GM23338 (cell line): Measurements from ENCODE around the gene RABL3. TPM values are rescaled to one million over a fixed set of nuclear protein-coding genes. Genes with fewer than 3 reads are reported as not detected.

Source experiments
- ATAC-seq: fragments of 200-7000 bp; cut with Tn5 transposase; 3 replicates; pipeline ENCODE4 v1.9.1; 2020
- DNase-seq: peaks from one replicate; pipeline ENCODE4 v3.0.0-alpha.2; 2015; ENCODE audit warnings: low spot score
- H2AFZ ChIP-seq: fragments of 200-600 bp; sonication (generic); 2 replicates; pipeline ENCODE4 v1.8.0; 2016; ENCODE audit warnings: antibody characterized with exemption, mild to moderate bottlenecking, moderate library complexity
- H3F3A ChIP-seq: fragments of 200-600 bp; sonication (generic); replicated peaks from 2 replicates; pipeline ENCODE4 v1.8.0; 2017; ENCODE audit warnings: antibody characterized with exemption, mixed run types, low read depth
- H3K27ac ChIP-seq: fragments of 200-600 bp; sonication (generic); 2 replicates; pipeline ENCODE4 v1.6.1; 2016; ENCODE audit warnings: low read depth
- H3K27me3 ChIP-seq: fragments of 200-600 bp; sonication (generic); 2 replicates; pipeline ENCODE4 v1.8.0; 2016; ENCODE audit warnings: mild to moderate bottlenecking, mixed run types, moderate library complexity; ENCODE audit not compliant: insufficient read depth
- H3K36me3 ChIP-seq: fragments of 200-600 bp; sonication (generic); 2 replicates; pipeline ENCODE4 v1.8.0; 2016; ENCODE audit warnings: mild to moderate bottlenecking; ENCODE audit not compliant: insufficient read depth
- H3K4me1 ChIP-seq: fragments of 200-600 bp; sonication (generic); 2 replicates; pipeline ENCODE4 v1.8.0; 2016; ENCODE audit warnings: mild to moderate bottlenecking, moderate library complexity; ENCODE audit not compliant: insufficient read depth
- H3K4me2 ChIP-seq: fragments of 200-600 bp; sonication (generic); 2 replicates; pipeline ENCODE4 v1.7.1; 2017; ENCODE audit warnings: mixed run types
- H3K4me3 ChIP-seq: fragments of 200-600 bp; sonication (generic); 2 replicates; pipeline ENCODE4 v1.6.1; 2016; ENCODE audit warnings: mixed run types
- H3K79me2 ChIP-seq: fragments of 200-600 bp; sonication (generic); replicated peaks from 2 replicates; pipeline ENCODE4 v1.8.0; 2017; ENCODE audit warnings: mild to moderate bottlenecking; ENCODE audit not compliant: insufficient read depth
- H3K9me2 ChIP-seq: fragments of 200-600 bp; sonication (generic); 2 replicates; pipeline ENCODE4 v1.8.0; 2017; ENCODE audit not compliant: insufficient read depth
- H4K20me1 ChIP-seq: fragments of 200-600 bp; sonication (generic); replicated peaks from 2 replicates; pipeline ENCODE4 v1.8.0; 2017; ENCODE audit warnings: mild to moderate bottlenecking; ENCODE audit not compliant: insufficient read depth
- H3K27ac Mint-ChIP-seq: 2 replicates; pipeline ENCODE4 v1.8.0; 2020; ENCODE audit warnings: inconsistent platforms, mild to moderate bottlenecking, moderate library complexity, mixed read lengths
- H3K27me3 Mint-ChIP-seq: 3 replicates; pipeline ENCODE4 v1.8.0; 2022; ENCODE audit warnings: low read depth, mild to moderate bottlenecking, moderate library complexity, mixed read lengths, inconsistent platforms; ENCODE audit not compliant: insufficient read depth, poor library complexity
- H3K36me3 Mint-ChIP-seq: 3 replicates; pipeline ENCODE4 v1.8.0; 2021; ENCODE audit warnings: low read depth, mild to moderate bottlenecking, inconsistent platforms, moderate library complexity, mixed read lengths
- H3K4me1 Mint-ChIP-seq: 3 replicates; pipeline ENCODE4 v1.8.0; 2020; ENCODE audit warnings: mild to moderate bottlenecking, inconsistent platforms, mixed read lengths
- H3K4me3 Mint-ChIP-seq: 3 replicates; pipeline ENCODE4 v1.8.0; 2021; ENCODE audit warnings: moderate library complexity, mild to moderate bottlenecking, inconsistent platforms, mixed read lengths
- H3K9me3 Mint-ChIP-seq: 3 replicates; pipeline ENCODE4 v1.8.0; 2020; ENCODE audit warnings: moderate library complexity, mild to moderate bottlenecking, inconsistent platforms, mixed read lengths
- CREB1 ChIP-seq: fragments of 250-450 bp; sonication (Bioruptor Pico); IDR thresholded peaks from 2 replicates; pipeline ENCODE4 v1.5.0; 2020; ENCODE audit warnings: low read depth, mild to moderate bottlenecking, moderate library complexity
- EZH2 ChIP-seq: fragments of 200-600 bp; sonication (generic); IDR thresholded peaks from one replicate; pipeline ENCODE4 v1.8.0; 2017; ENCODE audit warnings: antibody characterized with exemption, mild to moderate bottlenecking, low read depth; ENCODE audit not compliant: unreplicated experiment
- EZH2phosphoT487 ChIP-seq: fragments of 200-600 bp; sonication (generic); IDR thresholded peaks from one replicate; pipeline ENCODE4 v1.8.1; 2018; ENCODE audit warnings: antibody characterized with exemption; ENCODE audit not compliant: unreplicated experiment
- JUNB ChIP-seq: IDR thresholded peaks from one replicate; pipeline ENCODE4 v1.6.1; 2016; ENCODE audit warnings: antibody characterized with exemption; ENCODE audit not compliant: unreplicated experiment
- NANOG ChIP-seq: IDR thresholded peaks from 2 replicates; pipeline ENCODE4 v1.6.1; 2016; ENCODE audit warnings: antibody characterized with exemption, borderline replicate concordance
- POLR2AphosphoS5 ChIP-seq: IDR thresholded peaks from 2 replicates; pipeline ENCODE4 v1.6.1; 2016; ENCODE audit warnings: antibody characterized with exemption, low read depth
- STAT1 ChIP-seq: IDR thresholded peaks from one replicate; pipeline ENCODE4 v1.6.1; 2016; ENCODE audit warnings: antibody characterized with exemption; ENCODE audit not compliant: unreplicated experiment
- ZNF114 ChIP-seq: fragments of 250-450 bp; sonication (Bioruptor Pico); IDR thresholded peaks from 2 replicates; pipeline ENCODE4 v1.5.0; 2020; ENCODE audit warnings: mild to moderate bottlenecking, moderate library complexity
- ZNF331 ChIP-seq: fragments of 250-450 bp; sonication (Bioruptor Pico); IDR thresholded peaks from 2 replicates; pipeline ENCODE4 v1.5.0; 2020; ENCODE audit warnings: low read depth, mild to moderate bottlenecking, moderate library complexity
- polyA plus RNA-seq: library from polyadenylated mRNA; unstranded; fragments of >200 nt; fragmentation: Nextera tagmentation; extraction: Ambion mirVana; gene quantifications from 2 replicates; pipeline ENCODE4 v1.2.1, GENCODE V29; 2016
- total RNA-seq: library from RNA; depleted of rRNA; stranded (reverse); fragments of >200 nt; shearing (Covaris generic); gene quantifications from 2 replicates; pipeline ENCODE4 v1.2.3, GENCODE V29; 2014
- TF ChIP-seq, protein P1 (sequence below), 2 experiments: fragments of 200-600 bp in 1 of 2; sonication (generic) in 1 of 2; conservative IDR thresholded peaks; 2 replicates each; pipeline versions ENCODE4 v1.5.1 to v1.6.1; 2016 to 2017; ENCODE audit warnings: antibody characterized with exemption in 2 of 2, low read depth in 2 of 2, mild to moderate bottlenecking in 2 of 2, moderate library complexity in 1 of 2
- TF ChIP-seq, protein P2 (sequence below): IDR thresholded peaks from 2 replicates; pipeline ENCODE4 v1.6.1; 2016; ENCODE audit warnings: antibody characterized with exemption
- TF ChIP-seq, protein P3 (sequence below): IDR thresholded peaks from one replicate; pipeline ENCODE4 v1.6.1; 2018; ENCODE audit warnings: antibody characterized with exemption; ENCODE audit not compliant: unreplicated experiment

The RABL3 gene
- total and polyA plus RNA-seq, 2 experiments from 2014 or later: 7.8 to 9.8 TPM

DNA sequence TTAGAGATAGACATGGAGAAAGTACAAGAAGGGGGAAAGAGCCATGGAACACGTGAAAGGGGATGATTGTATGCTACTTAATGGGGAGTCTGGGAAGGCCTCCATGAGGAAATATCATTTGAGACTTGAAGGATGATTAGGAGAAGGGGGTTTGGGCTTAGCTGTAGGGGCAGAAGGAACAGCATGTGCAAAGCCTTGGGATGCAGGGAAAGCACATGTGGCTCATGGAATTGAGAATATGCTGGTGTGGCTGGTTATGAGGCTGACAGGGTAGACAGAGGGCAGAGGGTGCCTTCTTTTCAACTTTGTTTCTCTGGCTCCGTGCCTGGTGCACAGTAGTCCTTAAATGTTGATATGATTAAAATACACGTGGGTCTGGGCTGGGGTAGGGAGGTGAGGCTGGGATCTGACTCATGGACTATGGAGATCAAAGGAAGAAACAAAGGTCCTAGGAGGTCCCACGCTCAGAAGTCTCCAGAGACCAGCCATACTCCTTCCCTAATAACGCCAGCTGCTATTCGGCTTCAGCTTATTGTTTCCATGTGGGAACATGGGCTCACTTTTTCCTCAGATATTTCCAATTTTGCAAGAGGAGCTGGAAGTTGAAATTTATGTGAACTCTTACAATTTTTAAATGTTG is 1.4 kb upstream of the RABL3 start:
- peaks cover 60% of the 10 kb centered on the region for H3K79me2 ChIP-seq

DNA sequence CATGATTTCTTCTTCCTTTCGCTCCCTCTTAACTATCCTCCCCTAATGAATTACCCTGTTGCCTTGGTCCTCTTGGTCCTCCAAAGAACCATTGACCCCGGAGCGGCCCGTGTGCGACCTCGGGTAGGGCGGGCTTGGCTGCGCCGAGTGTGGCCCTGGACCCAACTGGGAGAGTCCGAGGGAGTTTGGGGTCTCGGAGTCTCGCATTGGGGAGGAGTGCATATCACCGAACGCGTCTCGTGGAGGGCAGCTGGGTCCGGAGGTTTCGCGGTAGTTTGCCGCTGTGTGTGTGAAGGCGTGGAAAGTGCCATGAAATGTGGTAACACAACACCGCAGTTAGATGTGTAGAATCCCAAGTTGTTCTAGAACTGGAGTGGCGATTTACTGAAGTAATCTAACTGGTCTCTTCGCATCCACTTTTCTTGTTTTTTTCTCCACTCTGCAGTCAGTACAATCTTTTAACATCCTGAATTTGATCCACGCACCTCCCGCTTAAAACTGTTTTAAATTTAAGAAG is 591 bp upstream of the RABL3 start:
- Mint-ChIP-seq H3K4me1 (peaks cover 24% of the 10 kb centered on the region), H3K27ac (peak overlapping the region; percentile 92), H3K9me3 (peaks cover 31% of the 10 kb centered on the region; the same call in 2 of the 3 replicates), H3K36me3 (peaks cover 60% of the 10 kb centered on the region), H3K27me3 (peaks cover 14% of the 10 kb centered on the region), H3K4me3 (peak overlapping the region; percentile 85)
- Histone ChIP-seq H3K9me2 (0 out of 2 replicates have a peak, but pooled peaks cover 4% of the 10 kb centered on the region), H3K4me1 (peaks cover 16% of the 10 kb centered on the region), H2AFZ (no peak overlapping the region), H3F3A (no peaks in the 10 kb centered on the region), H3K36me3 (0 out of 2 replicates have a peak, but pooled peaks cover under 1% of the 10 kb centered on the region), H3K27ac (peak overlapping the region; percentile 63; the same call in 1 of the 2 replicates), H3K4me2 (peak overlapping the region; percentile 99), H3K4me3 (peak overlapping the region; percentile 75), H4K20me1 (peaks cover 5% of the 10 kb centered on the region; the same call in 1 of the 2 replicates), H3K79me2 (peaks cover 52% of the 10 kb centered on the region), H3K27me3 (no peaks in the 10 kb centered on the region)
- DNase-seq (peak; percentile 57), ATAC-seq (peak; percentile 43)
- TF ChIP-seq NANOG (no peak), EZH2 (no peak), STAT1 (no peak), POLR2AphosphoS5 (no peak; the same call in 1 of the 2 replicates), EZH2phosphoT487 (no peak), ZNF331 (CRISPR knock-in tag) (no peak), CREB1 (no peak), JUNB (no peak), ZNF114 (CRISPR knock-in tag) (no peak)
- TF ChIP-seq, protein P1, sequence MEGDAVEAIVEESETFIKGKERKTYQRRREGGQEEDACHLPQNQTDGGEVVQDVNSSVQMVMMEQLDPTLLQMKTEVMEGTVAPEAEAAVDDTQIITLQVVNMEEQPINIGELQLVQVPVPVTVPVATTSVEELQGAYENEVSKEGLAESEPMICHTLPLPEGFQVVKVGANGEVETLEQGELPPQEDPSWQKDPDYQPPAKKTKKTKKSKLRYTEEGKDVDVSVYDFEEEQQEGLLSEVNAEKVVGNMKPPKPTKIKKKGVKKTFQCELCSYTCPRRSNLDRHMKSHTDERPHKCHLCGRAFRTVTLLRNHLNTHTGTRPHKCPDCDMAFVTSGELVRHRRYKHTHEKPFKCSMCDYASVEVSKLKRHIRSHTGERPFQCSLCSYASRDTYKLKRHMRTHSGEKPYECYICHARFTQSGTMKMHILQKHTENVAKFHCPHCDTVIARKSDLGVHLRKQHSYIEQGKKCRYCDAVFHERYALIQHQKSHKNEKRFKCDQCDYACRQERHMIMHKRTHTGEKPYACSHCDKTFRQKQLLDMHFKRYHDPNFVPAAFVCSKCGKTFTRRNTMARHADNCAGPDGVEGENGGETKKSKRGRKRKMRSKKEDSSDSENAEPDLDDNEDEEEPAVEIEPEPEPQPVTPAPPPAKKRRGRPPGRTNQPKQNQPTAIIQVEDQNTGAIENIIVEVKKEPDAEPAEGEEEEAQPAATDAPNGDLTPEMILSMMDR (conservative IDR thresholded peaks at IDR 0.05; ENCODE audit: low read depth in 2 of 2): no peak
- TF ChIP-seq, protein P2, sequence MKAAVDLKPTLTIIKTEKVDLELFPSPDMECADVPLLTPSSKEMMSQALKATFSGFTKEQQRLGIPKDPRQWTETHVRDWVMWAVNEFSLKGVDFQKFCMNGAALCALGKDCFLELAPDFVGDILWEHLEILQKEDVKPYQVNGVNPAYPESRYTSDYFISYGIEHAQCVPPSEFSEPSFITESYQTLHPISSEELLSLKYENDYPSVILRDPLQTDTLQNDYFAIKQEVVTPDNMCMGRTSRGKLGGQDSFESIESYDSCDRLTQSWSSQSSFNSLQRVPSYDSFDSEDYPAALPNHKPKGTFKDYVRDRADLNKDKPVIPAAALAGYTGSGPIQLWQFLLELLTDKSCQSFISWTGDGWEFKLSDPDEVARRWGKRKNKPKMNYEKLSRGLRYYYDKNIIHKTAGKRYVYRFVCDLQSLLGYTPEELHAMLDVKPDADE: no peak
- TF ChIP-seq, protein P3, sequence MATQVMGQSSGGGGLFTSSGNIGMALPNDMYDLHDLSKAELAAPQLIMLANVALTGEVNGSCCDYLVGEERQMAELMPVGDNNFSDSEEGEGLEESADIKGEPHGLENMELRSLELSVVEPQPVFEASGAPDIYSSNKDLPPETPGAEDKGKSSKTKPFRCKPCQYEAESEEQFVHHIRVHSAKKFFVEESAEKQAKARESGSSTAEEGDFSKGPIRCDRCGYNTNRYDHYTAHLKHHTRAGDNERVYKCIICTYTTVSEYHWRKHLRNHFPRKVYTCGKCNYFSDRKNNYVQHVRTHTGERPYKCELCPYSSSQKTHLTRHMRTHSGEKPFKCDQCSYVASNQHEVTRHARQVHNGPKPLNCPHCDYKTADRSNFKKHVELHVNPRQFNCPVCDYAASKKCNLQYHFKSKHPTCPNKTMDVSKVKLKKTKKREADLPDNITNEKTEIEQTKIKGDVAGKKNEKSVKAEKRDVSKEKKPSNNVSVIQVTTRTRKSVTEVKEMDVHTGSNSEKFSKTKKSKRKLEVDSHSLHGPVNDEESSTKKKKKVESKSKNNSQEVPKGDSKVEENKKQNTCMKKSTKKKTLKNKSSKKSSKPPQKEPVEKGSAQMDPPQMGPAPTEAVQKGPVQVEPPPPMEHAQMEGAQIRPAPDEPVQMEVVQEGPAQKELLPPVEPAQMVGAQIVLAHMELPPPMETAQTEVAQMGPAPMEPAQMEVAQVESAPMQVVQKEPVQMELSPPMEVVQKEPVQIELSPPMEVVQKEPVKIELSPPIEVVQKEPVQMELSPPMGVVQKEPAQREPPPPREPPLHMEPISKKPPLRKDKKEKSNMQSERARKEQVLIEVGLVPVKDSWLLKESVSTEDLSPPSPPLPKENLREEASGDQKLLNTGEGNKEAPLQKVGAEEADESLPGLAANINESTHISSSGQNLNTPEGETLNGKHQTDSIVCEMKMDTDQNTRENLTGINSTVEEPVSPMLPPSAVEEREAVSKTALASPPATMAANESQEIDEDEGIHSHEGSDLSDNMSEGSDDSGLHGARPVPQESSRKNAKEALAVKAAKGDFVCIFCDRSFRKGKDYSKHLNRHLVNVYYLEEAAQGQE: no peak

More for the DNA sequence above, 1.4 kb upstream of the RABL3 start:
- ATAC-seq (no peak), DNase-seq (no peak)
- peaks cover 5% of the 10 kb centered on the region for H4K20me1 ChIP-seq
- no peak overlapping the region for H2AFZ ChIP-seq
- no peak for TF ChIP-seq CREB1
- H3K27me3 ChIP-seq: no peaks in the 10 kb centered on the region
- Mint-ChIP-seq H3K27ac (peak overlapping the region; percentile 92), H3K4me3 (peak overlapping the region; percentile 85), H3K27me3 (peaks cover 14% of the 10 kb centered on the region), H3K9me3 (peaks cover 23% of the 10 kb centered on the region; the same call in 2 of the 3 replicates), H3K4me1 (peaks cover 24% of the 10 kb centered on the region), H3K36me3 (peaks cover 58% of the 10 kb centered on the region)
- H3K27ac ChIP-seq: peak overlapping the region; percentile 63; the same call in 1 of the 2 replicates
- peaks cover 16% of the 10 kb centered on the region for H3K4me1 ChIP-seq
- H3K9me2 ChIP-seq: 0 out of 2 replicates have a peak, but pooled peaks cover 4% of the 10 kb centered on the region
- H3K36me3 ChIP-seq: no peaks in the 10 kb centered on the region
- H3F3A ChIP-seq: no peaks in the 10 kb centered on the region
- H3K4me3 ChIP-seq: peak overlapping the region; percentile 75
- peak overlapping the region; percentile 99 for H3K4me2 ChIP-seq
